Measurements from ENCODE around the gene HOXB1.

- TF ChIP-seq CTCF (optimal IDR thresholded peaks at IDR 0.05 in 1 of 3, IDR thresholded peaks at IDR 0.05 in 1 of 3, conservative IDR thresholded peaks at IDR 0.05 in 1 of 3; ENCODE audit: extremely low read depth in 1 of 3, insufficient read depth in 2 of 3, low read length in 3 of 3) (no peak), EZH2 (IDR thresholded peaks at IDR 0.05; ENCODE audit: low read length) (no peak)
These were observed 49.1 kb upstream of the HOXB1 start for GRCh38 chr17:48579760-48580554.

All from keratinocyte (primary cell).